NCI-H1436 (cell line): Measurements from ENCODE around the gene TCF7L1.
"Not testable (repeated sequence)": the region's sequence is repeated elsewhere in the genome, so short reads cannot be mapped to it uniquely, and the experiment has no call there.

Source experiments
- DNase-seq: peaks from one replicate; lab custom pipeline; 2025; lab: John Stamatoyannopoulos, UW

TCF7L1 gene, protein sequence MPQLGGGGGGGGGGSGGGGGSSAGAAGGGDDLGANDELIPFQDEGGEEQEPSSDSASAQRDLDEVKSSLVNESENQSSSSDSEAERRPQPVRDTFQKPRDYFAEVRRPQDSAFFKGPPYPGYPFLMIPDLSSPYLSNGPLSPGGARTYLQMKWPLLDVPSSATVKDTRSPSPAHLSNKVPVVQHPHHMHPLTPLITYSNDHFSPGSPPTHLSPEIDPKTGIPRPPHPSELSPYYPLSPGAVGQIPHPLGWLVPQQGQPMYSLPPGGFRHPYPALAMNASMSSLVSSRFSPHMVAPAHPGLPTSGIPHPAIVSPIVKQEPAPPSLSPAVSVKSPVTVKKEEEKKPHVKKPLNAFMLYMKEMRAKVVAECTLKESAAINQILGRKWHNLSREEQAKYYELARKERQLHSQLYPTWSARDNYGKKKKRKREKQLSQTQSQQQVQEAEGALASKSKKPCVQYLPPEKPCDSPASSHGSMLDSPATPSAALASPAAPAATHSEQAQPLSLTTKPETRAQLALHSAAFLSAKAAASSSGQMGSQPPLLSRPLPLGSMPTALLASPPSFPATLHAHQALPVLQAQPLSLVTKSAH

DNA sequence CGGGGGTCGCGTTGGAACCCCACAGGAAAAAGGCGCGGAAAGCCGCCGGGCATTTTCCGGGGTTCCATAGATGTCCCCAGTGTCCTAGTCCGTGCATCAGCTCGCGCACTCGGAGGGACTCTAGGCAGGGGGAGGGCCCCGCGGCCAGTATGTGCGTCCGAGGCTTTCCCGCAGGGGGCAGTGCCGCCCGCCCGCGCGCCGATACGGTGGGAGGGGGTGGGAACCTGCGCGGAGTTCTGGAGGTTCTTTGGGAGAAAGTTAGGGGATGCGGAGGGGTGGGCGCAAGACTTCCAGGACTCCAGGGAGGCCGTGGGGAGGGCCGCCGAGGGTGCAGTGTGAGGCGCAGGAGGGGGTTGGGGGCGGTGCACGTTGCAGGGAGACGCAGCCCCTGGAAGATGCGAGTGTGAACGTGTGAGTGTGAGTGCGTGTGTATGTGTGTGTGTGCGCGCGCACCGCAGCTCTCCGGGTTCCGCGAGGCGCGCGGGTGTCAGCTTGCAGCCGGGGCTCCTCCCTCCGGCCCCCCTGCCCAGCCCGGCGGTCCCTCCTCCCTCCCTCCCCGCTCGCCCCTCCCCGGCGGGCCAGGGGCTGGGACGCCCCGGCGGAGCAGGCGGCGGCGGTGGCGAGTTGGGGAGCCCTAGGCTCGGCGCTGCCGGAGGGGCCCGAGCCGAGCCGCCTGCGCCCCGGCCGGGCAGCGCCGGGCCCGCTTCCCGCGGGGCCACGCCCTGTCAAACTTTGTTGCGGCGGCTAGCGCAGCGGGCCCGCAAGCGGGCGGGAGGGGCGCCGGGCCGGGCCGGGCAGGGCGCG is at the start of gene TCF7L1:
TCF7L1 (plus strand) TSS at position 559 of the 804 bp plus-strand sequence. CDS start 293 bp downstream, outside the sequence.
- DNase-seq: peak; percentile 72

DNA sequence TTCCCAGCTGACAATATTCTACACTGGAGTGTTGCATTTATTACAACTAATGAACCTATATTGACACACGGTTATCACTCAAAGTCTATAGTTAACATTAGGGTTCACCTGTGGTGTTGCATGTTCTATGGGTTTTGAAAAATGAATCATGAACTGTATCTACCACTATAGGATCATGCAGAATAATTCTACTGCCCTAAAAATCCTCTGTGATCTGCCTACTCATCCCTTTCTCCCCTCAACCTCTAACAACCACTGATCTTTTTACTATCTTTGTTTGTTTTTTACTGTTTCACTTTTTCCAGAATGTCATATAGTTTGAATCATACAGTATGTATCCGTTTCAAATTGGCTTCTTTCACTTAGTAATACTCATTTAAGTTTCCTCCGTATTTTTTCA is 47.6 kb upstream of the TCF7L1 start:
- DNase-seq: no peak

DNA sequence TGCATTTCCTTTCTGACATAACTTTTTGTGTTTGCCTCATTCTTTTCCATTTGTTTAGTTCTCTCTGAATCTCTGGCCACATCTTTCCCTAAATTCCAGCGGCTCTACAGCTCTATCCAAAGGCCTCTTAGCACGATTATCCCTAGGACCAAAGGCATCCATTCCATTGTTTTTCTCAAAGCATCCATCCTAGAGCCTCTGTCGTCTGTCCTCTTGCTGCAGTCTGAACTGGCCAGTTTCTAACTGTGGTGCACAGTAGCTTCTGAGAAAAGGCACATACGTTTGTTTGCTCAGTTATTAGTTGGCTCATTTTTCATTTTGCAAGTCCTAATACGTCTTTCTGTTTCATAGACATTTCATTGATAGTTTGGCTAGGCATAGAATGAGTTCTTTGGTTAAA is 45.7 kb upstream of the TCF7L1 start:
- DNase-seq: no peak

DNA sequence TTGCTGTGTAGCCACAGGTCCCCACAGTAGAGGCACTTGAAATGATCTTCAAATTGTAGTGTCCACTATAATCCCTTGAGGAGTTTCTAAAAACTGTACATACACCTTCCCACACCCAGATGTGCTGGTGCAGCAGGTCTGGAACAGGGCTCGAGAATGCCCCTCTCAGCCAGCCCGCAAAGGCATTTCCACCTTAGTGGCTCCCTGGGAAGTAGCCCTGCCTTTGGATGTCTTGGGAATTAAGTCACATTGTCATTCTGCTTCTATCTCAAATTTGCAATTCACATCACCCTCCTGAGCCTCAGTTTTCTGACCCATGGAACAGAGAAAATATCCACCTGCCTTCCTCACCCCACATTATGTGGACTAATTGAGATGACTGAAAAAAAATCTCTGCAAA is 44.3 kb upstream of the TCF7L1 start:
- DNase-seq: no peak

DNA sequence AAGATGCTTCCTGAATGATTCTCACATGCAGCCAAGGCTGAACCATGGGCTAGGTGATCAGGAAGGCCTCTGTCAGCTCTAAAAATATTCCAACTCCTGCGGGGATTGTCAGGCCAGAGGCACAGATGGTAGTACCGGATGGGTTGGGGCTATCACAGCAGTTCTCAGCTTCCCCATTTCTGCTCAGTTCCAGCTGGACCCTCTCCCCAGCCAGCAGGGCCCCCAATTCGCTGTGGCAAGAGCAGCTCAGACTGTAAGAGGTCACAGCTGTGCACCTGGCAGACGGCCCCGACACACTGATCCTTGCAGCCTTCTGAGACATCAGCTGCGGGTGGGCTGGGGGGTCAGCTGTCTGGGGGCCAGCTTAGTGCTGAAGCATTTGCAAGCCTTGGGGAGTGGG is 43.6 kb upstream of the TCF7L1 start:
- no peak for DNase-seq

DNA sequence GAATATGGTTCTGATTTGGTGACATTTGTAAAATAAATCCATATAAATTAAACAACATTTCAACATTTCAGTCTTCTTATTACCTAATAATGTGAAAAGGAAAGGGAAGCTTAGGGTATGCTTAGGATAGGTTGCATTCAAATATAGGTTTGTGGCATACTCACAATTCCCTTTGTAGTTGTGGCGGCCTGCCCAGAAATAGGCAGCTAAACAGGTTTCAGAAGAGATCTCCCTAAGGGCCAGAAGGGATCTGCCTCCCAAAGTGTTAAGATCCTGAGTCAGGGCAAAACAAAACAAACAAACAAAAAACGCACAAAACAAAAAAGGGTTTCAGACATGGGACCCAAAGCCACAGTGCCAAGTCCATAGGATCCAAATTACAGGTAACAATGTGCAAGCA is 41.4 kb upstream of the TCF7L1 start:
- DNase-seq: no peak

DNA sequence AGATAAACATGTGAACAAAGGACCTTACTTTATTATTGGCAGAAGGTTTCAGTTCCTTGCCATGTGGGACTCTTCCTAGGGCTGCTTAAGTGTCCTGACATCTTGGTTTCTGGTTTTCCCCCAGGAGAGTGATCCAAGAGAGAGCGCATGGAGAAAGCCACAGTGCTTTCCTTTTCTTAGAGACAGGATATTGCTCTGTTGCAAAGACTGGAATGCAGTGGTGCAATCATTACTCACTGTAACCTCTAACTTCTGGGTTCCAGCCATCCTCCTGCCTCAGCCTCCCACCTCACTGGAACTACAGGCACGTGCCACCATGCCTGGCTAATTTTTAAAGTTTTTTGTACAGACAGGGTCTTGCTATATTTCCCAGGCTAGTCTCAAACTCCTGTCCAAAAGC is 38.1 kb upstream of the TCF7L1 start:
- DNase-seq: no peak

DNA sequence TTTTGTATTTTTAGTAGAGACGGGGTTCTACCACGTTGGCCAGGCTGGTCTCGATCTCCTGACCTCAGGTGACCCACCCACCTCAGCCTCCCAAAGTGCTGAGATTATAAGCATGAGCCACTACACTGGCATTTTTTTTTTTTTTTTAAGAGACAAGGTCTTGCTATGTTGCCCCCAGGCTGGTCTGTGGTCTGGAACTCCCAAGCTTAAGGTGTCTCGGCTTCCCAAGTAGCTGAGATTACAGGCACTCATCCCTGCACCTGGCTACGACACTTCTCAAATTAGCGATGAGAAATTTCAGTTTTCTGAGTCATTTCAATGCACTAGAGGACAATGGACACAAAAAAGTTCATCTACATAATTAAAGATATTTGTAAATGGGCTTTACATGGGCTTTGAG is 36.6 kb upstream of the TCF7L1 start:
- no peak for DNase-seq

DNA sequence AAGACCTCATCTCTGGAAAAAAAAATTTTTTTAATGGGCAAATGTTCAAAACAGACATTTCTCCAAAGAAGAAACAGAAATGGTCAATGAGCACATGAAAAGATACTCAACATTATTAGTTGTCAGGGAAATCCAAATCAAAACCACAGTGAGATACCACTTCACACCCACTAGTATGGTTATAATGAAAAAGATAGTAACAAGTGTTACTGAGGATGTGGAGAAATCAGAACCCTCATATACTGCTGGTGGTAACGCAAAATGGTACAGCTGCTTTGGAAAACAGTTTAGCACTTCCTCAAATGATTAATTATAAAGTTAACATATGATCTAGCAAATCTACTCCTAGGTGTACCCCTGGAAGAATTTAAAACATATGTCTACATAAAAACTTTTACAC is 29.0 kb upstream of the TCF7L1 start:
- no peak for DNase-seq

DNA sequence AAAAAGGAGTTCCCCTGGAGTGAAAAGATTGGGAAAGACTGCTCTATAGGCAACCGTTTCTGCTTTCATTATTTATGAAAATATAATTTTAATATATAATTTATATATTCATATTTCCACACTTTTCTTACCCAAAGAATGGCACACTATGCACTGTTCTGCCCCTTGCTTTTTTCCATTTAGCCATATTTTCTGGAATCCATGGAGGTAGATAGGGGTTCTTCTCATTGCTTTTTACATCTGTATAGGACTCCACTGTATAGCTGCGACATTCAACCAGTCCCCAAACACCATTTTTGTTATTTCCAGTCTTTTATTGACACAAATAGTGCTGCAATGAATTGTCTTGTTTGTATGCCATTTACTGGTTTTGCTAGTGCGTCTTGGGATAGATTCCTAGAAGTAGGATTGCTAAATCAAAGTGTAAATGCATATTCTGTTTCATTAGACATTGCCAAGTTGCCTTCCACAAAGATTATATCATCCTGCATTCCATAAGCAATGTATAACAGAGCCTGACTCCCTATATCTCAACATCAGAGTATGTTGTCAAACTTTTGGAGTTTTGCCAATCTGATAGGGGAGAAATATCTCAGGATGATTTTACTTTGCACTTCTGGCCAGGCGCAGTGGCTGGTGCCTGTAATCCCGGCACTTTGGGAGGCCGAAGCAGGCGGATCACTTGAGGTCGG is 26.6 kb upstream of the TCF7L1 start:
- DNase-seq: no peak

DNA sequence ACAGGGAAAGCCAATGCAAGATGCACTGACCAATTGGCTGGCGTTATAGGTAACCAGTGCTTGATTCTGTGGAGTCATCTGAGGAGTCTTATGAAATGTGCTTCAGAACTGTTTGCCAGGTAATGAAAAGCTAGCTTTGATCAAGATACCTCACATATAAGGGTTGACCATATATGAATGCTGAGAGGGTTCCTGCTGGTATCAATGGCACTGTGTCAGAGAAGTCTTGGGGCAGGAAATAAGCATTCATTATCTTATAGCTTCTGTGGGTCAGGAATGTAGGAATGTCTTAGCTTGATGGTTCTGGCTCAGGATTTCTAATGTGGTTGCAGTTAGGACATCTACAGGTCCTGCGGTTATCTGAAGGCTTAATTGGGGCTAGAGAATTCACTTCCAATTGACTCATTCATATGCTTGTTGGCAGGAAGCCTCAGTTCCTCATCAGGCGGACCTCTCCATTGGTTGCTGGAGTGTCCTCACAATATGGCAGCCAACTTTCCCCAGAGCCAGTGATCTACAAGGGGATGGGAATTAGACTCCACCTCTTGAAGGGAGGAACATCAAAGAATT is 22.1 kb upstream of the TCF7L1 start:
- DNase-seq: no peak

DNA sequence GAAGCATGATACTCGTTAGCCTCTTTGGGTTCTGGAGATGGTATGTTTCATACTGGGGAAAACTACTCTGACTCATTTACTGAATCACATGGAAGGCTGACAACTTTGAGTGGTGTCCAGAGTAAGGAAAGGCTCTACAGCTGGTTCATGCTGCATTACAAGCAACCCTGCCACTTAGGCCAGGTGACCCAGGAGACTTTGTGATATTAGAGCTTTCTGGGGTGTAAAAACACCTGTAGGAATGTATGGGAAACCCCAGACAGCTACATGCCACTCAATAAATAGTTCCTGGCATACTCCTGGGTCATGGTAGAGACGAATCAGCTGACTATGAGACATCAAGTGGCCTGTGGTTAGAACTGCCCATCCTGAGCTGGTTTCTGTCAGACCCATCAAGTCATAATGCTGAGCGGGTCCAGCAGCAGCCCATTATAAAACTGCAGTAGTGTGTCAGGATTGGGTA is 21.3 kb upstream of the TCF7L1 start:
- DNase-seq: no peak

DNA sequence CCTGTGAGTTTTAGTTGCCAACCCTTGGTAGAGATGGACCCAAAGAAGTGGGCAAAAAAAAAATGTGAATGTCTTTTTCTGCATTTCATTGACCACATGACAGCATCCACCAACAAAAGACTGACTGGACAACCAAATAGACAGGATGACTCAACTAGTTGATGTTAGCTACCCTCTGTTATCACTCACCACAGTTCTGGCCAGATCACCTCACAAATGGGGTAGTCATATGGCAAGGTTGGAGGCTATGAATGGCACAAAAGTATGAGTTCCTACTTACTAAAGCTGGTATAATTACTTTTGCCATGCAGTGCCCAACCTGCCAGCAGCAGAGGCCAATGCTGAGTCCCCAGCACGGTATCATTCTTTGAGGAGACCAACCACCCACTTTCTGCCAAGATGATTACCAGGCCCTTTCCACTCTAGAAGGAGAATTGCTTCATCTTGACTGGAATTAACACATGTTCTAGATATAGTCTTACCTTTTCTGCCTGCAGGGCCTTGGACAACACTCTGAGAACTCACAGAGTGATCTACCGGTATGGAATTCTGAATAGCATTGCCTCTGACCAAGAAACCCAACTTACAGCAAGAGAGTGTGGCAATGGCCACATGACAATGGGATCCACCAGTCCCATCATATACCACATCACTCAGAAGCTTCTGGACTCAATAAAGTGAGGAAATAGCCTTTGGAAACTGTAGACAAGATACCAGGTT is 20.1 kb upstream of the TCF7L1 start:
- no peak for DNase-seq

DNA sequence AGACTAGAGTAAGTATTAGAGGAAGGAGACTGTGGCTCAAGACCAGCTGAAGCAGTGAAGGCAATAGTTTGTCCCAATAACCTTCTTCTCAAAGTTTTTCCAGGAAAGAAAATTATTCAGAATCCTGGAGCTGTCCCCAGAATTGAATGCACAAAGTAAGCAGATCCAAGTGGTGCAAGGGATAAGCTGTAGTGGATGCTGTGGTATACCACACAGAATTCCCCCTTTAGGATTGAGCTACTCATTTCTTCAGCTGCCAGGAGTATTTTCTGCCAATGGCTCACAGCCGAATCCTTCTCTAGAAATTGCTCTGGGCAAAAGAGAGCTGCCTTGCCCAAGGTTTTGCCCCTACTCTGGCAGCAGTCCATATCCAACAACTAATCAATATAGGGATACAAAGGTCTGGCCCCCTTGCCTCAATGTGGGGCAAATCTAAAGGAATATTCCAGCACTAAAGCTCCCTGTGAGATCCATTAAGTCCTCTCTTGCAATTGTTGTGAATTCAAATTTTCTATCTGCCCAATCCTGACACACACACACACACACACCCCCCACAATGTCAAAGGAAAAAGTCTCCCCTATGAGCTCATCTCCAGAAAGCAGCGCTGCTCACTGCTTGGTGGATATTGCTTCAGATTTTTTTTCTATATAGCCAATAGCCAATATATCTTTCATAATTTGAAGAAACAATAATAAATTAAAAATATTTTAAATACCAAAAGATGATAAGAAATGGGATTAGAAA is 18.4 kb upstream of the TCF7L1 start:
- DNase-seq: no peak

DNA sequence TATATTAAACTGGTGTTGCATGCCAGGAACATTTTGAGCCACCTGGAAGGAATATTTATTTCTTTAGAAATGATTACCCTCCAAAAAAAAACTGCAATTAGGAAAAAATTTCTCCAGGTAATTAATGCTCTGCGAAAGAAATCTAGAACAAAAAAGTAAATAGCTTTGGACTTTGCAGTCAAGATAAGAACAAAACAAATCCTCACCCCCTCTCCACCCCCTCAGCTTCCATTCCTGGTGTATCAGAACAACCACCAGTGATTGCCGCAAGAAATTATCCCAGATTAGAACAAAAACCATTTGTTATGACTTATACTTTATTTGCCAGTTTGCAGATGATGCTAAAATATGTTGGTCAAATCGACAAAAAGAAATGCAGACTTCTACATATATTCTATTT is 17.0 kb upstream of the TCF7L1 start:
- no peak for DNase-seq

DNA sequence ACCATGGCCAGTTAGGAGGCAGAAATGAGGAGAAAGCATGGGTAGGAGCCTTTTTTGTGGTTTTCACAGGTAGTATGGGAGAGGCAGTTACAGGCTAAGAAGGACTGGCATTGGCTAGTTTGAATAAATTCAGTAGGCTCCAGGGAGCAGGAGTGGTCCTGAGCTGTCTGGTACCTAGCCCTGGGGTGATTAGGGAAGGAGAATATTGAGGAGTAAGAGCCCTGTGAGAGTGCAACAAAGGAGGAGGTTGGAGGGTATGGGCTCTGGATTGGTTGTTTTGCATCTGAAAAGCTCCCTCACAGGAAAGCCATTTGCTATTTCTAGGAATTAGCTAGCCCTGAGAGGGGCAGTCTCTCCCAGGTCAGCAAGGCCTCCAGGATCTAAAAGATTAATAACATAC is 13.3 kb upstream of the TCF7L1 start:
- no peak for DNase-seq

DNA sequence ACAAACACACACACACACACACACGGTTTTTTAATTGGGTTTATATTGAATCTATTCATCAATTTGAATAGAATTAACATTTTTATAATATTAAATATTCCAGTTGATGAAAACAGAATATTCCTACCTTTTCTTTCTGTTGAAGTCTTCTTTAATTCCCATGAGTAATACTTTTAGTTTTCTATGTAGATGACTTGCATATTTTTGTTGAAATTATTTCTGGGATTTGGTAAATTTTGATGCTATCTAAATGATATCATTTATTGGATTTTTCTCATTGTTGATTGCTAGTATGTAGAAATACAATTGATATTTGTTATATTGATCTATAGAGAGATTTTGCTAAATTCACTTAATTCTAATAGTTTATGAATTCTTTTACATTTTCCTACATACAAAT is 12.8 kb upstream of the TCF7L1 start:
- DNase-seq: no peak

DNA sequence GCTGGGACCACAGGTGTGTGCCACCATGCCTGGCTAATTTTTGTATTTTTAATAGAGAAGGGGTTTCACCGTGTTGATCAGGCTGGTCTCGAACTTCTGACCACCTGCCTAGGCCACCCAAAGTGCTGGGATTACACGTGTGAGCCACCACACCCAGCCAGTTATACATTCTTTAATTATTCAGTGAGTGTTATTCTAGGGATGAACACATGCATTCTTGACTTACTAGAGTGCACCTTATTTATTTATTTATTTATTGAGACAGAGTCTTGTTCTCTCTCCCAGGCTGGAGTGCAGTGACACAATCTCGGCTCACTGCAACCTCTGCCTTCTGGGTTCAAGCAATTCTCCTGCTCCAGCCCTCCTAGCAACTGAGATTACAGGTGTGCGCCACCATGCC is 6.7 kb upstream of the TCF7L1 start:
- DNase-seq: not testable (repeated sequence)

DNA sequence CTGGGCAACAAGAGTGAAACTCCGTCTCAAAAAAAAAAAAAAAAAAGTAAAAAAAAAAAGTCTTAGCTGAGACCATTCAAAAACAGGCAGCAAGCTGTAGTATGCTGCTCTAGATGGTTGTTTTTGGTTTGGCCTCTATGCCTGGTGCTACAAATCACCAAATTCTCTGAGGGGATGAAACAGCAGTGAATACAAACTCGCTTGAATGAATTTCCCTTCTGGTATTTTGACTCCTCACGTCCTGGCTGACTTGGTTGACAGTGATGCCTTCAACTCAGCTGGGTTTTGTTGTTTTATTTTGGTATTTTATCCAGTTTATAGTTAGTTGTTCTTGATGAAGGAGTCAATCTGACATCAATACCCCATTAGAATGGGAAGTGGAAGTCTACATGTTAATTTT is 3.3 kb upstream of the TCF7L1 start:
- DNase-seq: no peak

DNA sequence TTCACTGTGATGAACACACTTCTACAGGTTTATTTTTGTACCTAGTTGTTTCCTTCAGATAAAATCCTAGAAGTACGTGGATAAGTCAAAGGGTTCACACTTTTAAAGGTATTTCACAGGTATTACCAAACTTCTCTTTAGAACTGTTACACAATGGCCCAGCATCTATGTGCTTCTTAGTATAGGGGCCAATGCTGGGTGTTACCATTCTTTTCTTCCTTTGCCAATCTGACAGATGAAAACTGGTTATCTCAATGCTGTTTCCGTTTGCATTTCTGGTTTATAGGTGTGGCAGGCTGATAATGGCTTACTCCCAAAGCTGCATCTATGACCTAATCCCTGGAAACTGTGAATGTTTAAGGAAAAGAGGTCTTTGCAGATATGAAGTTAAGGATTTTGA is 2.8 kb upstream of the TCF7L1 start:
- DNase-seq: no peak

DNA sequence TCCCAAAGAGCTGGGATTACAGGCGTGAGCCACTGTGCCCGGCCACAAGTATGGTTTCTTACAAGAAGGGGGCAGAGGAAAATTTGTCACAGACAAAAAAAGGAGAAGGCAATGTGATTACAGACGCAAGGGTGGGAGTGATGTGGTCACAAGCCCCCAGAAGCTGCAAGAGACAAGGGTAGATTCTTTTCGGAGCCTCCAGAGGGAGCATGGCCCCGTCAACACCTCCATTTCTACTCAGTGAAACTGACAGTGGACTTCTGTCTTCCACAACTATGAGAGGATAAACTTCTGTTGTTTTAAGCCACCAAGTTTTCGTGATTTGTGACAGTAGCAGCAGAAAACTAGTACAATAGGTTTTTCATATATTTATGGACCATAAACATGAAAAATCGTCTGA is 2.1 kb upstream of the TCF7L1 start:
- peak; percentile 4 for DNase-seq
